Endodermal cell (in vitro differentiated cells): ENCODE data around the gene ZFYVE27. TPM values are rescaled to one million over a fixed set of nuclear protein-coding genes. Genes with fewer than 3 reads are reported as not detected.

Experiments used
- DNase-seq: peaks from one replicate; pipeline ENCODE4 v3.0.0-alpha.2; 2017
- H3K27ac ChIP-seq: 2 replicates; pipeline ENCODE4 v1.5.1; 2013; ENCODE audit warnings: mild to moderate bottlenecking, low read depth, low read length, moderate library complexity
- H3K27me3 ChIP-seq: 2 replicates; pipeline ENCODE4 v1.6.1; 2013; ENCODE audit warnings: mild to moderate bottlenecking, low read length, moderate library complexity; ENCODE audit not compliant: insufficient read depth, control insufficient read depth, poor library complexity, severe bottlenecking
- H3K36me3 ChIP-seq: 2 replicates; pipeline ENCODE4 v1.7.0; 2013; ENCODE audit warnings: mild to moderate bottlenecking, low read length, moderate library complexity; ENCODE audit not compliant: control insufficient read depth, insufficient read depth
- H3K4me1 ChIP-seq: one replicate; pipeline ENCODE4 v1.7.0; 2013; ENCODE audit warnings: low read length; ENCODE audit not compliant: control insufficient read depth, insufficient read depth
- H3K4me3 ChIP-seq: 2 replicates; pipeline ENCODE4 v1.5.1; 2013; ENCODE audit warnings: mild to moderate bottlenecking, low read length, moderate library complexity
- H3K9ac ChIP-seq: 2 replicates; pipeline ENCODE4 v1.6.1; 2013; ENCODE audit warnings: mild to moderate bottlenecking, low read length, moderate library complexity; ENCODE audit not compliant: poor library complexity, severe bottlenecking; ENCODE audit errors: extremely low read depth
- H3K9me3 ChIP-seq: 2 replicates; pipeline ENCODE4 v1.6.1; 2013; ENCODE audit warnings: mild to moderate bottlenecking, low read length, moderate library complexity; ENCODE audit not compliant: control insufficient read depth
- H3K27ac Mint-ChIP-seq: 2 replicates; pipeline ENCODE4 v1.8.0; 2020; ENCODE audit warnings: mixed read lengths
- H3K27me3 Mint-ChIP-seq: 2 replicates; pipeline ENCODE4 v1.8.0; 2021; ENCODE audit warnings: mild to moderate bottlenecking, mixed read lengths; ENCODE audit not compliant: insufficient read depth
- H3K36me3 Mint-ChIP-seq: 2 replicates; pipeline ENCODE4 v1.8.0; 2020; ENCODE audit warnings: low read depth, mixed read lengths
- H3K4me1 Mint-ChIP-seq: 2 replicates; pipeline ENCODE4 v1.8.0; 2020; ENCODE audit warnings: mixed read lengths
- H3K4me3 Mint-ChIP-seq: 2 replicates; pipeline ENCODE4 v1.8.0; 2020; ENCODE audit warnings: mild to moderate bottlenecking, moderate library complexity, mixed read lengths
- H3K9me3 Mint-ChIP-seq: 2 replicates; pipeline ENCODE4 v1.8.0; 2020; ENCODE audit warnings: mild to moderate bottlenecking, mixed read lengths
- CTCF ChIP-seq: fragments of 200-600 bp; sonication (generic); conservative IDR thresholded peaks from 2 replicates; pipeline ENCODE4 v1.5.0; 2021; ENCODE audit warnings: antibody characterized with exemption, mild to moderate bottlenecking
- WGBS, 2 experiments: methylation state at CpG; one replicate each; pipeline versions ENCODE4 v1.1.5 to v1.1.7; 2013; ENCODE audit warnings: missing lambda C conversion rate in 2 of 2, mixed read lengths in 1 of 2; ENCODE audit not compliant: insufficient coverage in 1 of 2, insufficient read length in 1 of 2; 5-methylcytosine and 5-hydroxymethylcytosine counted together
- total RNA-seq, 2 donors: library from RNA; stranded (reverse); fragmentation: NEBNext Ultra II Directional in 1 of 2; extraction: Animal tissue kit (Norgen Biotek cat#: 25700) in 1 of 2; gene quantifications; 2 replicates in 1 of 2; 3 replicates in 1 of 2; pipeline ENCODE4 v1.2.1, GENCODE V29; 2021

The ZFYVE27 gene
- total RNA-seq, 2 donors from 2014 or later = 33.5 to 36.3 TPM

GRCh38 chr10:97752956-97753355 is 16.0 kb downstream of the ZFYVE27 start:
- Mint-ChIP-seq H3K27me3 (no peaks in the 10 kb centered on the region), H3K4me3 (no peak overlapping the region), H3K4me1 (peaks cover 11% of the 10 kb centered on the region), H3K27ac (no peak overlapping the region), H3K9me3 (no peaks in the 10 kb centered on the region), H3K36me3 (peaks cover 75% of the 10 kb centered on the region)
- H3K27ac ChIP-seq = no peak overlapping the region
- no peaks in the 10 kb centered on the region for H3K9me3 ChIP-seq
- no peak overlapping the region for H3K9ac ChIP-seq
- H3K27me3 ChIP-seq = no peaks in the 10 kb centered on the region
- peaks cover 82% of the 10 kb centered on the region for H3K36me3 ChIP-seq
- WGBS, 2 experiments = 96% methylated on average over 10 to 18 of the region's 18 CpGs
- H3K4me1 ChIP-seq = no peaks in the 10 kb centered on the region
- H3K4me3 ChIP-seq = no peak overlapping the region
- no peak for TF ChIP-seq CTCF
- no peak for DNase-seq

- no peak overlapping the region for H3K4me3 Mint-ChIP-seq
- Histone ChIP-seq H3K9ac (no peak overlapping the region), H3K4me1 (no peaks in the 10 kb centered on the region), H3K36me3 (peaks cover 67% of the 10 kb centered on the region), H3K27me3 (no peaks in the 10 kb centered on the region), H3K4me3 (no peak overlapping the region), H3K9me3 (no peaks in the 10 kb centered on the region), H3K27ac (no peak overlapping the region)
- peaks cover 69% of the 10 kb centered on the region for H3K36me3 Mint-ChIP-seq
- no peaks in the 10 kb centered on the region for H3K9me3 Mint-ChIP-seq
- no peak overlapping the region for H3K27ac Mint-ChIP-seq
- H3K27me3 Mint-ChIP-seq = no peaks in the 10 kb centered on the region
- TF ChIP-seq CTCF = no peak
- peaks cover 13% of the 10 kb centered on the region for H3K4me1 Mint-ChIP-seq
- 78 to 100% methylated on average over 1 to 4 of the region's 4 CpGs for WGBS, 2 experiments
- no peak for DNase-seq
Observed at GRCh38 chr10:97754726-97755125, 17.8 kb downstream of the ZFYVE27 start.

GRCh38 chr10:97755718-97756117 is 18.8 kb downstream of the ZFYVE27 start:
- H3K36me3 ChIP-seq = peaks cover 67% of the 10 kb centered on the region
- no peak overlapping the region for H3K4me3 Mint-ChIP-seq
- no peak overlapping the region for H3K27ac Mint-ChIP-seq
- H3K27me3 ChIP-seq = no peaks in the 10 kb centered on the region
- TF ChIP-seq CTCF = no peak
- H3K9me3 Mint-ChIP-seq = no peaks in the 10 kb centered on the region
- no peak for DNase-seq
- H3K4me1 Mint-ChIP-seq = peaks cover 15% of the 10 kb centered on the region
- H3K27ac ChIP-seq = no peak overlapping the region
- H3K4me3 ChIP-seq = no peak overlapping the region
- no peaks in the 10 kb centered on the region for H3K9me3 ChIP-seq
- WGBS, 2 experiments = 95 to 100% methylated on average over 3 to 6 of the region's 6 CpGs
- peaks cover 65% of the 10 kb centered on the region for H3K36me3 Mint-ChIP-seq
- no peaks in the 10 kb centered on the region for H3K27me3 Mint-ChIP-seq
- peaks cover 4% of the 10 kb centered on the region for H3K4me1 ChIP-seq
- H3K9ac ChIP-seq = no peak overlapping the region
